ENCODE results near the gene CYP2C19.
"Not testable (repeated sequence)": the region's sequence is repeated elsewhere in the genome, so short reads cannot be mapped to it uniquely, and the experiment has no call there.

Gene CYP2C19

GRCh38 chr10:94762393-94762792 lies at the start of gene CYP2C19:
CYP2C19 (plus strand) TSS chr10:94762681; CDS start chr10:94762706, 25 bp downstream.
- no peak for DNase-seq

GRCh38 chr10:94725871-94726270 lies 36.6 kb upstream of the CYP2C19 start:
- no peak for DNase-seq

- no peak for DNase-seq
These were observed 27.3 kb upstream of the CYP2C19 start for GRCh38 chr10:94735197-94735596.

GRCh38 chr10:94738588-94738987 lies 23.9 kb upstream of the CYP2C19 start:
- DNase-seq, result no peak

GRCh38 chr10:94747137-94747536 lies 15.3 kb upstream of the CYP2C19 start:
- DNase-seq, result no peak

- no peak for DNase-seq
These were observed 14.6 kb upstream of the CYP2C19 start for GRCh38 chr10:94747838-94748237.

GRCh38 chr10:94757916-94758315 lies 4.6 kb upstream of the CYP2C19 start:
- no peak for DNase-seq

GRCh38 chr10:94760586-94761178 lies 1.8 kb upstream of the CYP2C19 start:
- no peak for DNase-seq

- DNase-seq, result not testable (repeated sequence)
These were observed 12.9 kb downstream of the CYP2C19 start for GRCh38 chr10:94775425-94775824.

- no peak for DNase-seq
These were observed 15.5 kb downstream of the CYP2C19 start for GRCh38 chr10:94777886-94778458.

GRCh38 chr10:94780844-94781243 lies 18.4 kb downstream of the CYP2C19 start:
- no peak for DNase-seq

GRCh38 chr10:94784256-94784655 lies 21.8 kb downstream of the CYP2C19 start:
- no peak for DNase-seq

GRCh38 chr10:94785211-94785610 lies 22.7 kb downstream of the CYP2C19 start:
- DNase-seq, result no peak

- DNase-seq, result not testable (repeated sequence)
These were observed 38.1 kb downstream of the CYP2C19 start for GRCh38 chr10:94800551-94800950.

GRCh38 chr10:94803307-94803706 lies 40.8 kb downstream of the CYP2C19 start:
- DNase-seq, result no peak

GRCh38 chr10:94830025-94830424 lies 67.5 kb downstream of the CYP2C19 start:
- DNase-seq, result not testable (repeated sequence)

- DNase-seq, result no peak
These were observed 83.7 kb downstream of the CYP2C19 start for GRCh38 chr10:94846204-94846603.

GRCh38 chr10:94850766-94851165 lies 88.3 kb downstream of the CYP2C19 start:
- no peak for DNase-seq

- no peak for DNase-seq
These were observed 88.8 kb downstream of the CYP2C19 start for GRCh38 chr10:94851263-94851662.

GRCh38 chr10:94852438-94852837 lies 90.0 kb downstream of the CYP2C19 start:
- DNase-seq, result no peak

GRCh38 chr10:94853065-94853464 lies 90.6 kb downstream of the CYP2C19 start:
- no peak for DNase-seq

GRCh38 chr10:94858005-94858404 lies 95.5 kb downstream of the CYP2C19 start:
- DNase-seq, result no peak

- no peak for DNase-seq
These were observed 96.6 kb downstream of the CYP2C19 start for GRCh38 chr10:94859086-94859485.

- DNase-seq, result no peak
These were observed 116.2 kb downstream of the CYP2C19 start for GRCh38 chr10:94878649-94879048.

GRCh38 chr10:94879214-94879613 lies 116.7 kb downstream of the CYP2C19 start:
- no peak for DNase-seq

Data from hematopoietic multipotent progenitor cell treated with erythropoietin and hydrocortisone succinate and interleukin-3 and kit ligand, for 8 days (in vitro differentiated cells).